IMR-90 (cell line): ENCODE results near the gene SVBP.

Source experiments
- BHLHE40 ChIP-seq: fragments of 150-350 bp; IDR thresholded peaks from 2 replicates; pipeline ENCODE4 v1.6.1; 2016; ENCODE audit warnings: mild to moderate bottlenecking, low read depth, low read length
- MAFK ChIP-seq: IDR thresholded peaks from 2 replicates; pipeline ENCODE4 v1.6.1; 2012; ENCODE audit warnings: low read depth, low read length, improper control_type of control experiment
- POLR2A ChIP-seq: IDR thresholded peaks from 2 replicates; pipeline ENCODE4 v1.6.1; 2012; ENCODE audit warnings: mild to moderate bottlenecking, low read depth, low read length
- SMC3 ChIP-seq: fragments of 150-350 bp; IDR thresholded peaks from 2 replicates; pipeline ENCODE4 v1.6.1; 2016; ENCODE audit warnings: low read depth, mild to moderate bottlenecking, antibody characterized with exemption, low read length, moderate library complexity
- TF ChIP-seq, protein P1 (sequence below): conservative IDR thresholded peaks from 2 replicates; pipeline ENCODE4 v1.5.1; 2012; ENCODE audit warnings: mild to moderate bottlenecking, low read depth, low read length, improper control_type of control experiment
- TF ChIP-seq, protein P2 (sequence below): fragments of 150-350 bp; IDR thresholded peaks from 2 replicates; pipeline ENCODE4 v1.6.1; 2017; ENCODE audit warnings: mild to moderate bottlenecking, antibody characterized with exemption, low read length, low read depth
- TF ChIP-seq, protein P3 (sequence below): fragments of 150-350 bp; IDR thresholded peaks from 2 replicates; pipeline ENCODE4 v1.6.1; 2016; ENCODE audit warnings: low read depth, mild to moderate bottlenecking, low read length, moderate library complexity, borderline replicate concordance

DNA sequence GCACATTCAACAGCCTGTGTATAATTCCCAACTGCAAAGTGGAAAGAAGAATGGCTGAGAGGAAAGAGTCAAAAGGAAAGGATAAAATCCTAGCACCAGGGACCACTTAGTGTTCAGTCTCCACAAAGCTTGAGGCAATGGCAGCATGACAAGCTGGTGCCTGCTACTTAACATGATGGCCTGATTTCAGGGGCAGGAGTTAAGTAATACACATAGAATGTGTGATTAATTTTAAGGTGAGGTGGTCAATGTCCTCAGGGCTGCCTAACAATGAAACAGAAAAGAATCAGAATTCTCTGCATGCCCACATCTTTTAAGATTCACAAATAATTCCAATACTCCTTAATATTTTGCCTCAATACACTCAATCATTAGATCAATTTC, 59.3 kb downstream of the SVBP start:
- TF ChIP-seq POLR2A (no peak), BHLHE40 (no peak), SMC3 (no peak), MAFK (no peak)
- TF ChIP-seq, protein P1, sequence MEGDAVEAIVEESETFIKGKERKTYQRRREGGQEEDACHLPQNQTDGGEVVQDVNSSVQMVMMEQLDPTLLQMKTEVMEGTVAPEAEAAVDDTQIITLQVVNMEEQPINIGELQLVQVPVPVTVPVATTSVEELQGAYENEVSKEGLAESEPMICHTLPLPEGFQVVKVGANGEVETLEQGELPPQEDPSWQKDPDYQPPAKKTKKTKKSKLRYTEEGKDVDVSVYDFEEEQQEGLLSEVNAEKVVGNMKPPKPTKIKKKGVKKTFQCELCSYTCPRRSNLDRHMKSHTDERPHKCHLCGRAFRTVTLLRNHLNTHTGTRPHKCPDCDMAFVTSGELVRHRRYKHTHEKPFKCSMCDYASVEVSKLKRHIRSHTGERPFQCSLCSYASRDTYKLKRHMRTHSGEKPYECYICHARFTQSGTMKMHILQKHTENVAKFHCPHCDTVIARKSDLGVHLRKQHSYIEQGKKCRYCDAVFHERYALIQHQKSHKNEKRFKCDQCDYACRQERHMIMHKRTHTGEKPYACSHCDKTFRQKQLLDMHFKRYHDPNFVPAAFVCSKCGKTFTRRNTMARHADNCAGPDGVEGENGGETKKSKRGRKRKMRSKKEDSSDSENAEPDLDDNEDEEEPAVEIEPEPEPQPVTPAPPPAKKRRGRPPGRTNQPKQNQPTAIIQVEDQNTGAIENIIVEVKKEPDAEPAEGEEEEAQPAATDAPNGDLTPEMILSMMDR, result no peak
- TF ChIP-seq, protein P2, sequence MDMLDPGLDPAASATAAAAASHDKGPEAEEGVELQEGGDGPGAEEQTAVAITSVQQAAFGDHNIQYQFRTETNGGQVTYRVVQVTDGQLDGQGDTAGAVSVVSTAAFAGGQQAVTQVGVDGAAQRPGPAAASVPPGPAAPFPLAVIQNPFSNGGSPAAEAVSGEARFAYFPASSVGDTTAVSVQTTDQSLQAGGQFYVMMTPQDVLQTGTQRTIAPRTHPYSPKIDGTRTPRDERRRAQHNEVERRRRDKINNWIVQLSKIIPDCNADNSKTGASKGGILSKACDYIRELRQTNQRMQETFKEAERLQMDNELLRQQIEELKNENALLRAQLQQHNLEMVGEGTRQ, result no peak
- TF ChIP-seq, protein P3, sequence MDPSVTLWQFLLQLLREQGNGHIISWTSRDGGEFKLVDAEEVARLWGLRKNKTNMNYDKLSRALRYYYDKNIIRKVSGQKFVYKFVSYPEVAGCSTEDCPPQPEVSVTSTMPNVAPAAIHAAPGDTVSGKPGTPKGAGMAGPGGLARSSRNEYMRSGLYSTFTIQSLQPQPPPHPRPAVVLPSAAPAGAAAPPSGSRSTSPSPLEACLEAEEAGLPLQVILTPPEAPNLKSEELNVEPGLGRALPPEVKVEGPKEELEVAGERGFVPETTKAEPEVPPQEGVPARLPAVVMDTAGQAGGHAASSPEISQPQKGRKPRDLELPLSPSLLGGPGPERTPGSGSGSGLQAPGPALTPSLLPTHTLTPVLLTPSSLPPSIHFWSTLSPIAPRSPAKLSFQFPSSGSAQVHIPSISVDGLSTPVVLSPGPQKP, result no peak
